ENCODE measurements around the gene NIPBL.

- TF ChIP-seq EZH2 (IDR thresholded peaks at IDR 0.05; ENCODE audit: low read length, missing control alignments), result no peak
- TF ChIP-seq CTCF (conservative IDR thresholded peaks at IDR 0.05 in 1 of 2, IDR thresholded peaks at IDR 0.05 in 1 of 2; ENCODE audit: low read depth in 1 of 2, low read length in 2 of 2), result no peak
Observed at GRCh38 chr5:36896476-36896875, 19.9 kb downstream of the NIPBL start.
